GM23338 (cell line): ENCODE results near the gene RAB30. TPM values are rescaled to one million over a fixed set of nuclear protein-coding genes. Genes with fewer than 3 reads are reported as not detected.

Experiments
- ATAC-seq: fragments of 200-7000 bp; cut with Tn5 transposase; 3 replicates; pipeline ENCODE4 v1.9.1; 2020
- DNase-seq: peaks from one replicate; pipeline ENCODE4 v3.0.0-alpha.2; 2015; ENCODE audit warnings: low spot score
- H2AFZ ChIP-seq: fragments of 200-600 bp; sonication (generic); 2 replicates; pipeline ENCODE4 v1.8.0; 2016; ENCODE audit warnings: antibody characterized with exemption, mild to moderate bottlenecking, moderate library complexity
- H3F3A ChIP-seq: fragments of 200-600 bp; sonication (generic); replicated peaks from 2 replicates; pipeline ENCODE4 v1.8.0; 2017; ENCODE audit warnings: antibody characterized with exemption, mixed run types, low read depth
- H3K27ac ChIP-seq: fragments of 200-600 bp; sonication (generic); 2 replicates; pipeline ENCODE4 v1.6.1; 2016; ENCODE audit warnings: low read depth
- H3K27me3 ChIP-seq: fragments of 200-600 bp; sonication (generic); 2 replicates; pipeline ENCODE4 v1.8.0; 2016; ENCODE audit warnings: mild to moderate bottlenecking, mixed run types, moderate library complexity; ENCODE audit not compliant: insufficient read depth
- H3K36me3 ChIP-seq: fragments of 200-600 bp; sonication (generic); 2 replicates; pipeline ENCODE4 v1.8.0; 2016; ENCODE audit warnings: mild to moderate bottlenecking; ENCODE audit not compliant: insufficient read depth
- H3K4me1 ChIP-seq: fragments of 200-600 bp; sonication (generic); 2 replicates; pipeline ENCODE4 v1.8.0; 2016; ENCODE audit warnings: mild to moderate bottlenecking, moderate library complexity; ENCODE audit not compliant: insufficient read depth
- H3K4me2 ChIP-seq: fragments of 200-600 bp; sonication (generic); 2 replicates; pipeline ENCODE4 v1.7.1; 2017; ENCODE audit warnings: mixed run types
- H3K4me3 ChIP-seq: fragments of 200-600 bp; sonication (generic); 2 replicates; pipeline ENCODE4 v1.6.1; 2016; ENCODE audit warnings: mixed run types
- H3K79me2 ChIP-seq: fragments of 200-600 bp; sonication (generic); replicated peaks from 2 replicates; pipeline ENCODE4 v1.8.0; 2017; ENCODE audit warnings: mild to moderate bottlenecking; ENCODE audit not compliant: insufficient read depth
- H3K9me2 ChIP-seq: fragments of 200-600 bp; sonication (generic); 2 replicates; pipeline ENCODE4 v1.8.0; 2017; ENCODE audit not compliant: insufficient read depth
- H4K20me1 ChIP-seq: fragments of 200-600 bp; sonication (generic); replicated peaks from 2 replicates; pipeline ENCODE4 v1.8.0; 2017; ENCODE audit warnings: mild to moderate bottlenecking; ENCODE audit not compliant: insufficient read depth
- H3K27ac Mint-ChIP-seq: 2 replicates; pipeline ENCODE4 v1.8.0; 2020; ENCODE audit warnings: inconsistent platforms, mild to moderate bottlenecking, moderate library complexity, mixed read lengths
- H3K27me3 Mint-ChIP-seq: 3 replicates; pipeline ENCODE4 v1.8.0; 2022; ENCODE audit warnings: low read depth, mild to moderate bottlenecking, moderate library complexity, mixed read lengths, inconsistent platforms; ENCODE audit not compliant: insufficient read depth, poor library complexity
- H3K36me3 Mint-ChIP-seq: 3 replicates; pipeline ENCODE4 v1.8.0; 2021; ENCODE audit warnings: low read depth, mild to moderate bottlenecking, inconsistent platforms, moderate library complexity, mixed read lengths
- H3K4me1 Mint-ChIP-seq: 3 replicates; pipeline ENCODE4 v1.8.0; 2020; ENCODE audit warnings: mild to moderate bottlenecking, inconsistent platforms, mixed read lengths
- H3K4me3 Mint-ChIP-seq: 3 replicates; pipeline ENCODE4 v1.8.0; 2021; ENCODE audit warnings: moderate library complexity, mild to moderate bottlenecking, inconsistent platforms, mixed read lengths
- H3K9me3 Mint-ChIP-seq: 3 replicates; pipeline ENCODE4 v1.8.0; 2020; ENCODE audit warnings: moderate library complexity, mild to moderate bottlenecking, inconsistent platforms, mixed read lengths
- CREB1 ChIP-seq: fragments of 250-450 bp; sonication (Bioruptor Pico); IDR thresholded peaks from 2 replicates; pipeline ENCODE4 v1.5.0; 2020; ENCODE audit warnings: low read depth, mild to moderate bottlenecking, moderate library complexity
- EZH2 ChIP-seq: fragments of 200-600 bp; sonication (generic); IDR thresholded peaks from one replicate; pipeline ENCODE4 v1.8.0; 2017; ENCODE audit warnings: antibody characterized with exemption, mild to moderate bottlenecking, low read depth; ENCODE audit not compliant: unreplicated experiment
- EZH2phosphoT487 ChIP-seq: fragments of 200-600 bp; sonication (generic); IDR thresholded peaks from one replicate; pipeline ENCODE4 v1.8.1; 2018; ENCODE audit warnings: antibody characterized with exemption; ENCODE audit not compliant: unreplicated experiment
- JUNB ChIP-seq: IDR thresholded peaks from one replicate; pipeline ENCODE4 v1.6.1; 2016; ENCODE audit warnings: antibody characterized with exemption; ENCODE audit not compliant: unreplicated experiment
- NANOG ChIP-seq: IDR thresholded peaks from 2 replicates; pipeline ENCODE4 v1.6.1; 2016; ENCODE audit warnings: antibody characterized with exemption, borderline replicate concordance
- POLR2AphosphoS5 ChIP-seq: IDR thresholded peaks from 2 replicates; pipeline ENCODE4 v1.6.1; 2016; ENCODE audit warnings: antibody characterized with exemption, low read depth
- STAT1 ChIP-seq: IDR thresholded peaks from one replicate; pipeline ENCODE4 v1.6.1; 2016; ENCODE audit warnings: antibody characterized with exemption; ENCODE audit not compliant: unreplicated experiment
- ZNF114 ChIP-seq: fragments of 250-450 bp; sonication (Bioruptor Pico); IDR thresholded peaks from 2 replicates; pipeline ENCODE4 v1.5.0; 2020; ENCODE audit warnings: mild to moderate bottlenecking, moderate library complexity
- ZNF331 ChIP-seq: fragments of 250-450 bp; sonication (Bioruptor Pico); IDR thresholded peaks from 2 replicates; pipeline ENCODE4 v1.5.0; 2020; ENCODE audit warnings: low read depth, mild to moderate bottlenecking, moderate library complexity
- long read RNA-seq: library from polyadenylated mRNA; unstranded; transcript quantifications from one replicate; pipeline ENCODE4 v2.0.0, GENCODE V29; 2020; ENCODE audit not compliant: unreplicated experiment
- polyA plus RNA-seq: library from polyadenylated mRNA; unstranded; fragments of >200 nt; fragmentation: Nextera tagmentation; extraction: Ambion mirVana; gene quantifications from 2 replicates; pipeline ENCODE4 v1.2.1, GENCODE V29; 2016
- total RNA-seq: library from RNA; depleted of rRNA; stranded (reverse); fragments of >200 nt; shearing (Covaris generic); gene quantifications from 2 replicates; pipeline ENCODE4 v1.2.3, GENCODE V29; 2014; rRNA removed
- TF ChIP-seq, protein P1 (sequence below): IDR thresholded peaks from 2 replicates; pipeline ENCODE4 v1.6.1; 2016; ENCODE audit warnings: antibody characterized with exemption
- TF ChIP-seq, protein P2 (sequence below): IDR thresholded peaks from one replicate; pipeline ENCODE4 v1.6.1; 2018; ENCODE audit warnings: antibody characterized with exemption; ENCODE audit not compliant: unreplicated experiment

RAB30 gene
- total RNA-seq (4.5 and 6.6 TPM in 2 replicates), polyA plus RNA-seq (2.6 and 3.3 TPM in 2 replicates)
- long read RNA-seq, partial matches to known transcripts: 0 of 3 reads
- long read RNA-seq, other reads (novel, unspliced or antisense): 0 of 3 reads

DNA sequence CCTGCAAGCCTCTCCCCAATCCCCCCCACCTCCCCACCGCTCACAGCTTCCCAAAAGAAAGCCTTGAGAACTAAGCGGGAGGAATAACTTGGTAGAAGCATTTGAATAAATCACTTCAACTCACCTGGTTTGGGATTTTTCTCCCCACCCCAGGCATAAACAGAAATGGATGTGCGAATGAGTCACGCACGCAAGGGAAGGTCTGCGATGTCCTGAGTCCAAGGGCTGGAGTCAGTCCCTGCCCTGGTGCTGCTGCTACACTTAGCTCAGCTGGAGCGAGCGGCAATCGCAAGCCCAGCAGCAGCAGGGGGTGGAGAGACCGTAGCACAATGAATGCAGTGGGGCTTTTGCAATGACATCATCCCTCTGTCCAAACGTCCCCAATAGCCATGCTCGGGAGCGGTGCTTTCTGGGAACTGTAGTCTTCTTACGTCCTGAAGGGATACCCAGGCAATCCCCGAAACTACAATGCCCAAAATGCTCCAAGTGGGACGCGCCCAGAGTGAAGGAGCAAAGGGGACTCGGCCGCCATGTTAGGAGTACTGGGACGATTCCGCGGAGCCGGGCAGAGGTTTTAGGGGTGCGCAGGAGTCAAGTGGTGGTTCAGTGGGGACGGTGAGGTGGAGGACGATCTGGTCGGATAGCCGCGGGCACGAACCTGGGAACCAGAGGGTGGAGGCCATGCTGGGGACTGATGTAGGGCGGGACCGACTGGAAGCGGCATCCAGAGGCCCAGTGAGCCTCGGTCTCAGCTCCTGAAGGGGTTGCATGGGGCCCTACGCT, at the start of gene RAB30:
TSS of gene RAB30 (minus strand) at position 331 of the 783 bp plus-strand sequence. CDS start 74,581 bp downstream, outside the sequence.
- peaks cover 7% of the 10 kb centered on the region for H3K27me3 Mint-ChIP-seq
- Histone ChIP-seq H3K4me3 (peak within 1 kb of the TSS; percentile 84), H3K79me2 (peaks cover 47% of the 10 kb centered on the region), H3K27ac (peak within 1 kb of the TSS; percentile 91), H3F3A (no peaks in the 10 kb centered on the region), H3K36me3 (peaks cover 13% of the 10 kb centered on the region; the same call in 1 of the 2 replicates), H3K4me1 (peaks cover 21% of the 10 kb centered on the region), H3K4me2 (peak within 1 kb of the TSS; percentile 95), H2AFZ (peak within 1 kb of the TSS; percentile 15), H3K27me3 (no peaks in the 10 kb centered on the region), H3K9me2 (no peaks in the 10 kb centered on the region), H4K20me1 (peaks cover 8% of the 10 kb centered on the region; the same call in 1 of the 2 replicates)
- no peak within 1 kb of the TSS for H3K4me3 Mint-ChIP-seq
- no peaks in the 10 kb centered on the region for H3K9me3 Mint-ChIP-seq
- TF ChIP-seq CREB1 (CRISPR knock-in tag): peak; percentile 83
- TF ChIP-seq NANOG: no peak
- no peak for TF ChIP-seq EZH2
- TF ChIP-seq EZH2phosphoT487: no peak
- TF ChIP-seq POLR2AphosphoS5: peak; percentile 96
- no peak for TF ChIP-seq JUNB
- TF ChIP-seq, protein P1, sequence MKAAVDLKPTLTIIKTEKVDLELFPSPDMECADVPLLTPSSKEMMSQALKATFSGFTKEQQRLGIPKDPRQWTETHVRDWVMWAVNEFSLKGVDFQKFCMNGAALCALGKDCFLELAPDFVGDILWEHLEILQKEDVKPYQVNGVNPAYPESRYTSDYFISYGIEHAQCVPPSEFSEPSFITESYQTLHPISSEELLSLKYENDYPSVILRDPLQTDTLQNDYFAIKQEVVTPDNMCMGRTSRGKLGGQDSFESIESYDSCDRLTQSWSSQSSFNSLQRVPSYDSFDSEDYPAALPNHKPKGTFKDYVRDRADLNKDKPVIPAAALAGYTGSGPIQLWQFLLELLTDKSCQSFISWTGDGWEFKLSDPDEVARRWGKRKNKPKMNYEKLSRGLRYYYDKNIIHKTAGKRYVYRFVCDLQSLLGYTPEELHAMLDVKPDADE: peak; percentile 97
- TF ChIP-seq ZNF114 (CRISPR knock-in tag): no peak
- no peak for TF ChIP-seq ZNF331 (CRISPR knock-in tag)
- TF ChIP-seq STAT1: no peak
- TF ChIP-seq, protein P2, sequence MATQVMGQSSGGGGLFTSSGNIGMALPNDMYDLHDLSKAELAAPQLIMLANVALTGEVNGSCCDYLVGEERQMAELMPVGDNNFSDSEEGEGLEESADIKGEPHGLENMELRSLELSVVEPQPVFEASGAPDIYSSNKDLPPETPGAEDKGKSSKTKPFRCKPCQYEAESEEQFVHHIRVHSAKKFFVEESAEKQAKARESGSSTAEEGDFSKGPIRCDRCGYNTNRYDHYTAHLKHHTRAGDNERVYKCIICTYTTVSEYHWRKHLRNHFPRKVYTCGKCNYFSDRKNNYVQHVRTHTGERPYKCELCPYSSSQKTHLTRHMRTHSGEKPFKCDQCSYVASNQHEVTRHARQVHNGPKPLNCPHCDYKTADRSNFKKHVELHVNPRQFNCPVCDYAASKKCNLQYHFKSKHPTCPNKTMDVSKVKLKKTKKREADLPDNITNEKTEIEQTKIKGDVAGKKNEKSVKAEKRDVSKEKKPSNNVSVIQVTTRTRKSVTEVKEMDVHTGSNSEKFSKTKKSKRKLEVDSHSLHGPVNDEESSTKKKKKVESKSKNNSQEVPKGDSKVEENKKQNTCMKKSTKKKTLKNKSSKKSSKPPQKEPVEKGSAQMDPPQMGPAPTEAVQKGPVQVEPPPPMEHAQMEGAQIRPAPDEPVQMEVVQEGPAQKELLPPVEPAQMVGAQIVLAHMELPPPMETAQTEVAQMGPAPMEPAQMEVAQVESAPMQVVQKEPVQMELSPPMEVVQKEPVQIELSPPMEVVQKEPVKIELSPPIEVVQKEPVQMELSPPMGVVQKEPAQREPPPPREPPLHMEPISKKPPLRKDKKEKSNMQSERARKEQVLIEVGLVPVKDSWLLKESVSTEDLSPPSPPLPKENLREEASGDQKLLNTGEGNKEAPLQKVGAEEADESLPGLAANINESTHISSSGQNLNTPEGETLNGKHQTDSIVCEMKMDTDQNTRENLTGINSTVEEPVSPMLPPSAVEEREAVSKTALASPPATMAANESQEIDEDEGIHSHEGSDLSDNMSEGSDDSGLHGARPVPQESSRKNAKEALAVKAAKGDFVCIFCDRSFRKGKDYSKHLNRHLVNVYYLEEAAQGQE: no peak
- DNase-seq (peak; percentile 100), ATAC-seq (peak; percentile 96)
- no peak within 1 kb of the TSS for H3K27ac Mint-ChIP-seq
- H3K36me3 Mint-ChIP-seq: peaks cover 24% of the 10 kb centered on the region
- peaks cover 12% of the 10 kb centered on the region for H3K4me1 Mint-ChIP-seq
